ENCODE data around the gene MMP15. TPM values are rescaled to one million over a fixed set of nuclear protein-coding genes. Genes with fewer than 3 reads are reported as not detected.

Gene MMP15
- total RNA-seq, 2 donors from 2014 or later = 22.3 to 35.3 TPM

- ATAC-seq = no peak
- Histone ChIP-seq H3K4me1 (peaks cover 19% of the 10 kb centered on the region), H3K4me3 (no peak overlapping the region), H3K27ac (no peak overlapping the region), H3K36me3 (replicated peaks in 1 of 2; ENCODE audit: insufficient read depth in 1 of 2, low read depth in 2 of 2) (peaks cover 0 to 9% of the 10 kb centered on the region in 2 donors), H3K27me3 (no peaks in the 10 kb centered on the region), H3K9me3 (no peaks in the 10 kb centered on the region)
- WGBS, 2 donors = 80 to 94% methylated on average over 1 to 16 of the region's 16 CpGs
- no peak for DNase-seq
- TF ChIP-seq, protein P1, sequence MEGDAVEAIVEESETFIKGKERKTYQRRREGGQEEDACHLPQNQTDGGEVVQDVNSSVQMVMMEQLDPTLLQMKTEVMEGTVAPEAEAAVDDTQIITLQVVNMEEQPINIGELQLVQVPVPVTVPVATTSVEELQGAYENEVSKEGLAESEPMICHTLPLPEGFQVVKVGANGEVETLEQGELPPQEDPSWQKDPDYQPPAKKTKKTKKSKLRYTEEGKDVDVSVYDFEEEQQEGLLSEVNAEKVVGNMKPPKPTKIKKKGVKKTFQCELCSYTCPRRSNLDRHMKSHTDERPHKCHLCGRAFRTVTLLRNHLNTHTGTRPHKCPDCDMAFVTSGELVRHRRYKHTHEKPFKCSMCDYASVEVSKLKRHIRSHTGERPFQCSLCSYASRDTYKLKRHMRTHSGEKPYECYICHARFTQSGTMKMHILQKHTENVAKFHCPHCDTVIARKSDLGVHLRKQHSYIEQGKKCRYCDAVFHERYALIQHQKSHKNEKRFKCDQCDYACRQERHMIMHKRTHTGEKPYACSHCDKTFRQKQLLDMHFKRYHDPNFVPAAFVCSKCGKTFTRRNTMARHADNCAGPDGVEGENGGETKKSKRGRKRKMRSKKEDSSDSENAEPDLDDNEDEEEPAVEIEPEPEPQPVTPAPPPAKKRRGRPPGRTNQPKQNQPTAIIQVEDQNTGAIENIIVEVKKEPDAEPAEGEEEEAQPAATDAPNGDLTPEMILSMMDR (IDR thresholded peaks at IDR 0.05) = no peak
- TF ChIP-seq POLR2A (IDR thresholded peaks at IDR 0.05) = no peak
- intact Hi-C loops (cut with DNase I) = no loop called here
These were observed 17.4 kb downstream of the MMP15 start for GRCh38 chr16:58042886-58043515.

DNA sequence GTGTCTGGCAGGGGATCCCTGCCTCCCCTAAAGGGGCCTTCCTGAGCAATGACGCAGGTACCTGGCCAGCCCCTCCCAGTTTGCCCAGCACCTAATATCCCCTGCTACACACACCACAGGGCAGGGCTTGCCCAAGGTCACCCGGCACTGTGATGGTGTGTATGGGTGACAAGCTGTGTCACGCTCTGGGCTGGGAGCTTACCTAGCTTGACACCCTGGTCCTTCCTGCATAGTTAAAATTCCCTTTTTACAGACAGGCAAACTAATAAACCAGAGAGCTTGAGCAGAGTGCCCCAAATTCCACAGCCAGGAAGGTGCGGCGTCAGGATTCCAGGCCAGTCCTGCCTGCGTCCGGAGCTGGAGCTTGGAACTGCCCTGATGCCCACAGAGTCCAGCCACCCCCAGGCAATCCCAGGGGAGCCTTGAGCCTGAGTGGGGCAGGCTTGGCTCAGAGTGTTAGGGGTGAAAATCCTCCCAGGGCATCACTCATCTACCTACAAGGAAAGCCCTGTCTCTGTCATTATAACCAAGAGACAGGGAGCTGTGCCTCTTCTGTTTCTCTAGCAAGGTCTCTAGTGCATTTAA, 18.1 kb downstream of the MMP15 start:
- peaks cover 0 to 9% of the 10 kb centered on the region in 2 donors for H3K36me3 ChIP-seq (replicated peaks in 1 of 2; ENCODE audit: insufficient read depth in 1 of 2, low read depth in 2 of 2)
- no peaks in the 10 kb centered on the region for H3K9me3 ChIP-seq
- peak overlapping the region in 1 of 4 donors; percentile 37 for H3K27ac ChIP-seq
- H3K27me3 ChIP-seq = no peaks in the 10 kb centered on the region
- WGBS, 2 donors = 80 to 90% methylated on average over 2 to 7 of the region's 7 CpGs
- H3K4me1 ChIP-seq = peaks cover 19% of the 10 kb centered on the region
- DNase-seq (no peak), ATAC-seq (no peak)
- intact Hi-C loops (cut with DNase I) = no loop called here
- no peak overlapping the region for H3K4me3 ChIP-seq
- no peak for TF ChIP-seq POLR2A (IDR thresholded peaks at IDR 0.05)
- TF ChIP-seq, protein P1 (IDR thresholded peaks at IDR 0.05) = no peak

GRCh38 chr16:58044266-58045019, 18.9 kb downstream of the MMP15 start:
- no peaks in the 10 kb centered on the region for H3K27me3 ChIP-seq
- TF ChIP-seq POLR2A (IDR thresholded peaks at IDR 0.05) = no peak
- TF ChIP-seq, protein P1 (IDR thresholded peaks at IDR 0.05) = no peak
- H3K27ac ChIP-seq = peak overlapping the region in 1 of 4 donors; percentile 37
- peaks cover 0 to 7% of the 10 kb centered on the region in 2 donors for H3K36me3 ChIP-seq (replicated peaks in 1 of 2; ENCODE audit: insufficient read depth in 1 of 2, low read depth in 2 of 2)
- ATAC-seq = peak; percentile 25
- intact Hi-C loops (cut with DNase I) = no loop called here
- H3K4me3 ChIP-seq = no peak overlapping the region
- no peaks in the 10 kb centered on the region for H3K9me3 ChIP-seq
- peak in 2 of 4 donors; percentile 23 to 46 for DNase-seq
- H3K4me1 ChIP-seq = peaks cover 19% of the 10 kb centered on the region
- 63 to 92% methylated on average over 5 to 9 of the region's 9 CpGs for WGBS, 2 donors

DNA sequence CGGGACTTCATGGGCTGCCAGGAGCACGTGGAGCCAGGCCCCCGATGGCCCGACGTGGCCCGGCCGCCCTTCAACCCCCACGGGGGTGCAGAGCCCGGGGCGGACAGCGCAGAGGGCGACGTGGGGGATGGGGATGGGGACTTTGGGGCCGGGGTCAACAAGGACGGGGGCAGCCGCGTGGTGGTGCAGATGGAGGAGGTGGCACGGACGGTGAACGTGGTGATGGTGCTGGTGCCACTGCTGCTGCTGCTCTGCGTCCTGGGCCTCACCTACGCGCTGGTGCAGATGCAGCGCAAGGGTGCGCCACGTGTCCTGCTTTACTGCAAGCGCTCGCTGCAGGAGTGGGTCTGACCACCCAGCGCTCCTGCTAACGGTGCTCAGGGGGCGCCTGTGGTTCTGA, 19.5 kb downstream of the MMP15 start:
- WGBS, 2 donors = 90 to 93% methylated on average over 31 of the region's 31 CpGs
- intact Hi-C loops (cut with DNase I) = no loop called here
- TF ChIP-seq, protein P1 (IDR thresholded peaks at IDR 0.05) = no peak
- no peak for TF ChIP-seq POLR2A (IDR thresholded peaks at IDR 0.05)

More for the DNA sequence above, 19.5 kb downstream of the MMP15 start:
- Histone ChIP-seq H3K4me3 (no peak overlapping the region), H3K9me3 (no peaks in the 10 kb centered on the region), H3K27ac (no peak overlapping the region), H3K36me3 (replicated peaks in 1 of 2; ENCODE audit: insufficient read depth in 1 of 2, low read depth in 2 of 2) (peaks cover 0 to 6% of the 10 kb centered on the region in 2 donors), H3K27me3 (no peaks in the 10 kb centered on the region), H3K4me1 (peaks cover 19% of the 10 kb centered on the region)
- no peak for DNase-seq
- no peak for ATAC-seq
